HepG2 (cell line): ENCODE data around the gene UCHL3. TPM values are rescaled to one million over a fixed set of nuclear protein-coding genes. Genes with fewer than 3 reads are reported as not detected.

ENCODE experiments used
- ADNP ChIP-seq: sonication (generic); formaldehyde crosslinking; IDR thresholded peaks from 2 replicates; pipeline ENCODE4 v1.4.0; 2020; ENCODE audit warnings: missing genetic modification reagents
- CAMTA2 ChIP-seq: sonication (generic); formaldehyde crosslinking; IDR thresholded peaks from 2 replicates; pipeline ENCODE4 v1.4.0; 2020; ENCODE audit warnings: mild to moderate bottlenecking, missing genetic modification reagents, borderline replicate concordance
- FOXO1 ChIP-seq: sonication (generic); formaldehyde crosslinking; IDR thresholded peaks from 2 replicates; pipeline ENCODE4 v1.4.0; 2020; ENCODE audit warnings: missing genetic modification reagents
- MTERF4 ChIP-seq: sonication (generic); formaldehyde crosslinking; IDR thresholded peaks from 2 replicates; pipeline ENCODE4 v1.8.0; 2023; ENCODE audit warnings: mild to moderate bottlenecking, missing genetic modification reagents
- NFIB ChIP-seq: sonication (generic); formaldehyde crosslinking; IDR thresholded peaks from 2 replicates; pipeline ENCODE4 v1.9.0; 2021; ENCODE audit warnings: missing genetic modification reagents, mild to moderate bottlenecking, borderline replicate concordance
- REL ChIP-seq: sonication (generic); formaldehyde crosslinking; conservative IDR thresholded peaks from 2 replicates; pipeline ENCODE4 v1.8.0; 2022; ENCODE audit warnings: mild to moderate bottlenecking, missing genetic modification reagents, moderate library complexity
- SALL2 ChIP-seq: sonication (generic); formaldehyde crosslinking; IDR thresholded peaks from 2 replicates; pipeline ENCODE4 v1.8.1; 2023; ENCODE audit warnings: mild to moderate bottlenecking, missing genetic modification reagents, inconsistent platforms
- ZNF276 ChIP-seq: sonication (generic); formaldehyde crosslinking; IDR thresholded peaks from 2 replicates; pipeline ENCODE4 v1.4.0; 2020; ENCODE audit warnings: mild to moderate bottlenecking, low read depth, missing genetic modification reagents
- ZNF687 ChIP-seq: sonication (generic); formaldehyde crosslinking; IDR thresholded peaks from 2 replicates; pipeline ENCODE4 v1.5.1; 2020; ENCODE audit warnings: mild to moderate bottlenecking, missing genetic modification reagents, moderate library complexity
- ZSCAN5A ChIP-seq: sonication (generic); formaldehyde crosslinking; IDR thresholded peaks from 2 replicates; pipeline ENCODE4 v1.8.0; 2022; ENCODE audit warnings: mild to moderate bottlenecking, missing genetic modification reagents, borderline replicate concordance
- polyA plus RNA-seq, 8 experiments: library from polyadenylated mRNA; depleted of rRNA in 3 of 8; stranded (reverse) in 7 of 8; unstranded in 1 of 8; fragments of >200 nt; fragmentation: Illumina TruSeq in 4 of 8; extraction: Trizol in 4 of 8; gene quantifications; 2 replicates each; pipeline versions ENCODE4 v1.2.1 to v1.2.3, GENCODE V29; 2011 to 2016; ENCODE audit warnings: low read depth in 4 of 8, missing spikeins in 1 of 8, mixed read lengths in 1 of 8; ENCODE audit not compliant: insufficient read depth in 1 of 8
- total RNA-seq, 5 experiments: library from RNA; depleted of rRNA; stranded (reverse); fragments of >200 nt; fragmentation: Illumina TruSeq; extraction: Trizol; gene quantifications; 2 replicates each; pipeline ENCODE4 v1.2.3, GENCODE V29; 2016; ENCODE audit warnings: low read depth in 1 of 5
- TF ChIP-seq, protein P1 (sequence below): sonication (generic); formaldehyde crosslinking; IDR thresholded peaks from 2 replicates; pipeline ENCODE4 v1.4.0; 2020; ENCODE audit warnings: missing genetic modification reagents, mild to moderate bottlenecking, borderline replicate concordance
- TF ChIP-seq, protein P2 (sequence below): sonication (generic); formaldehyde crosslinking; IDR thresholded peaks from 2 replicates; pipeline ENCODE4 v1.8.1; 2023; ENCODE audit warnings: missing genetic modification reagents, inconsistent platforms, borderline replicate concordance
- TF ChIP-seq, protein P3 (sequence below): IDR thresholded peaks from 2 replicates; pipeline ENCODE4 v1.6.1; 2016

Gene UCHL3
- total and polyA plus RNA-seq, 2 of the 13 experiments (the other 11 are each of a cell fraction or from before 2014, with no cell fraction given): 36.2 to 93.3 TPM

DNA sequence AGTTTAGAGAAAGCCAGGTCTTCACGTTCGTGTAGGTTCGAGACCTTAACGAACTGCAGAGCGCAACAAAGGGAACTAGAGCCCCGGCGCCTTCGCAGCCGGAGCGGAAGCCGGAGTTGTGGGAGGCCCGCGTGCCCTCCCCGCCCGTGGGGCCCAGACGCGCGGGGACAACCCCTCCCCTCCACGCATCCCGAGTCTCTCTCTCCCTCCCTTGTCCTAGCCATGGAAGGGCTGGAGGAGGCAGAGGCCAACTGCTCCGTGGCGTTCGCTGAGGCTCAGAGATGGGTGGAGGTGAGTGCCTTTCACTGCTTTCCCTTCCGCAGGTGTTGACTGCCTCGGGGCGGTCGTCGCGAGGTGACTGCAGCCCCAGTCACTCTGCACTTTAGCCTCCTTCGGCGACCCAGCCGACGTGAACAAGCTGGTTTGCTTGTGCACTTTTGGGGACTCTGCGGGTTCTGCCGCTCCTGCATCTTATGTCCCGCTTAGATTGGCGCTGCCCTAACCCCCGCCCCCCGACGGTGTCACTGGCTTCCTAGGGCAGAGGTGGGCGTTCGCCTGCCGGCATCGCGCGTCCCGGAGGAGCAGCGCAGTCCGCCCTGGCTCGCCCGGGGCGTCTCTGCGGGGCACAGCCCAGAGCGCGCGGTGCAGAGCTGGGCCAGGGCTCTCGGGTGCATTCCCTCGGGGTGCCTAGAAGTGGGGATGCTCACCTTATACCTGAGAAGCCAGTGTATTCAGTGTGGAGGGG lies 87.0 kb downstream of the UCHL3 start (continued):
- TF ChIP-seq CAMTA2 (no peak; the same call in 1 of the 2 replicates), FOXO1 (CRISPR knock-in tag) (no peak; the same call in 1 of the 2 replicates), ZSCAN5A (CRISPR knock-in tag) (no peak), ZNF276 (CRISPR knock-in tag) (no peak), REL (no peak), ADNP (no peak), NFIB (CRISPR knock-in tag) (no peak), SALL2 (CRISPR knock-in tag) (peak; percentile 47; the same call in 1 of the 2 replicates), MTERF4 (CRISPR knock-in tag) (peak; percentile 84; the same call in 1 of the 2 replicates), ZNF687 (CRISPR knock-in tag) (peak; percentile 82)
- TF ChIP-seq, protein P1, sequence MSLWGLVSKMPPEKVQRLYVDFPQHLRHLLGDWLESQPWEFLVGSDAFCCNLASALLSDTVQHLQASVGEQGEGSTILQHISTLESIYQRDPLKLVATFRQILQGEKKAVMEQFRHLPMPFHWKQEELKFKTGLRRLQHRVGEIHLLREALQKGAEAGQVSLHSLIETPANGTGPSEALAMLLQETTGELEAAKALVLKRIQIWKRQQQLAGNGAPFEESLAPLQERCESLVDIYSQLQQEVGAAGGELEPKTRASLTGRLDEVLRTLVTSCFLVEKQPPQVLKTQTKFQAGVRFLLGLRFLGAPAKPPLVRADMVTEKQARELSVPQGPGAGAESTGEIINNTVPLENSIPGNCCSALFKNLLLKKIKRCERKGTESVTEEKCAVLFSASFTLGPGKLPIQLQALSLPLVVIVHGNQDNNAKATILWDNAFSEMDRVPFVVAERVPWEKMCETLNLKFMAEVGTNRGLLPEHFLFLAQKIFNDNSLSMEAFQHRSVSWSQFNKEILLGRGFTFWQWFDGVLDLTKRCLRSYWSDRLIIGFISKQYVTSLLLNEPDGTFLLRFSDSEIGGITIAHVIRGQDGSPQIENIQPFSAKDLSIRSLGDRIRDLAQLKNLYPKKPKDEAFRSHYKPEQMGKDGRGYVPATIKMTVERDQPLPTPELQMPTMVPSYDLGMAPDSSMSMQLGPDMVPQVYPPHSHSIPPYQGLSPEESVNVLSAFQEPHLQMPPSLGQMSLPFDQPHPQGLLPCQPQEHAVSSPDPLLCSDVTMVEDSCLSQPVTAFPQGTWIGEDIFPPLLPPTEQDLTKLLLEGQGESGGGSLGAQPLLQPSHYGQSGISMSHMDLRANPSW (CRISPR knock-in tag): no peak
- TF ChIP-seq, protein P2, sequence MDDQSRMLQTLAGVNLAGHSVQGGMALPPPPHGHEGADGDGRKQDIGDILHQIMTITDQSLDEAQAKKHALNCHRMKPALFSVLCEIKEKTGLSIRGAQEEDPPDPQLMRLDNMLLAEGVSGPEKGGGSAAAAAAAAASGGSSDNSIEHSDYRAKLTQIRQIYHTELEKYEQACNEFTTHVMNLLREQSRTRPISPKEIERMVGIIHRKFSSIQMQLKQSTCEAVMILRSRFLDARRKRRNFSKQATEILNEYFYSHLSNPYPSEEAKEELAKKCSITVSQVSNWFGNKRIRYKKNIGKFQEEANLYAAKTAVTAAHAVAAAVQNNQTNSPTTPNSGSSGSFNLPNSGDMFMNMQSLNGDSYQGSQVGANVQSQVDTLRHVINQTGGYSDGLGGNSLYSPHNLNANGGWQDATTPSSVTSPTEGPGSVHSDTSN: no peak
- TF ChIP-seq, protein P3, sequence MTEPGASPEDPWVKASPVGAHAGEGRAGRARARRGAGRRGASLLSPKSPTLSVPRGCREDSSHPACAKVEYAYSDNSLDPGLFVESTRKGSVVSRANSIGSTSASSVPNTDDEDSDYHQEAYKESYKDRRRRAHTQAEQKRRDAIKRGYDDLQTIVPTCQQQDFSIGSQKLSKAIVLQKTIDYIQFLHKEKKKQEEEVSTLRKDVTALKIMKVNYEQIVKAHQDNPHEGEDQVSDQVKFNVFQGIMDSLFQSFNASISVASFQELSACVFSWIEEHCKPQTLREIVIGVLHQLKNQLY (CRISPR knock-in tag): peak; percentile 23; the same call in 1 of the 2 replicates
